B cell (primary cell): Measurements from ENCODE around the gene GON7. TPM values are rescaled to one million over a fixed set of nuclear protein-coding genes. Genes with fewer than 3 reads are reported as not detected.

Experiments used
- ATAC-seq: fragments of 200-7000 bp; cut with Tn5 transposase; one replicate; pipeline ENCODE4 v1.10.0; 2021; ENCODE audit warnings: low read depth, mild to moderate bottlenecking, moderate number of reproducible peaks, moderate library complexity
- CTCF ChIA-PET: fragments of 350-600 bp; sonication (Branson Sonifier 250); formaldehyde crosslinking; loops from one replicate; lab custom pipeline; 2021; ENCODE audit warnings: antibody characterized with exemption, inconsistent platforms; lab: Charles Lee
- POLR2A ChIA-PET: fragments of 350-600 bp; sonication (Branson Sonifier 250); formaldehyde crosslinking; loops from one replicate; lab custom pipeline; 2021; ENCODE audit warnings: antibody characterized with exemption; lab: Charles Lee
- DNase-seq: peaks from one replicate; pipeline ENCODE4 v3.0.0; 2013
- H2AFZ ChIP-seq: 2 replicates; pipeline ENCODE4 v1.6.1; 2012; ENCODE audit warnings: mild to moderate bottlenecking, low read depth, low read length; ENCODE audit not compliant: insufficient read depth, poor library complexity, severe bottlenecking
- H3K27ac ChIP-seq, 2 donors: 1 replicate in 1 of 2; 2 replicates in 1 of 2; pipeline ENCODE4 v1.5.1; 2012 to 2013; ENCODE audit warnings: low read length in 2 of 2, mild to moderate bottlenecking in 2 of 2, moderate library complexity in 1 of 2
- H3K27me3 ChIP-seq, 4 experiments: fragments of 200-600 bp in 1 of 4; sonication (generic) in 1 of 4; replicated peaks in 1 of 4; 1 replicate in 2 of 4; 2 replicates in 2 of 4; pipeline versions ENCODE4 v1.6.1 to v1.7.0; 2013 to 2016; ENCODE audit warnings: low read length in 3 of 4, mild to moderate bottlenecking in 2 of 4, mixed read lengths in 1 of 4, moderate library complexity in 1 of 4; ENCODE audit not compliant: insufficient read depth in 4 of 4, control insufficient read depth in 3 of 4; ENCODE audit errors: control extremely low read depth in 1 of 4
- H3K36me3 ChIP-seq, 2 experiments: replicated peaks in 1 of 2; 1 replicate in 1 of 2; 2 replicates in 1 of 2; pipeline versions ENCODE4 v1.6.1 to v1.7.1; 2013; ENCODE audit warnings: low read length in 1 of 2; ENCODE audit not compliant: insufficient read depth in 2 of 2, control insufficient read depth in 1 of 2; ENCODE audit errors: control extremely low read depth in 1 of 2, extremely low read depth in 1 of 2
- H3K4me1 ChIP-seq, 2 donors: fragments of 200-600 bp in 1 of 2; sonication (generic) in 1 of 2; 1 replicate in 1 of 2; 2 replicates in 1 of 2; pipeline versions ENCODE4 v1.5.1 to v1.6.1; 2013 to 2017; ENCODE audit warnings: low read length in 2 of 2; ENCODE audit not compliant: control insufficient read depth in 2 of 2, insufficient read depth in 2 of 2
- H3K4me2 ChIP-seq: replicated peaks from 2 replicates; pipeline ENCODE3; 2012; ENCODE audit warnings: mild to moderate bottlenecking, low read depth, low read length; ENCODE audit not compliant: poor library complexity, severe bottlenecking
- H3K4me3 ChIP-seq, 5 experiments: fragments of 200-600 bp in 1 of 5; sonication (generic) in 1 of 5; 1 replicate in 3 of 5; 2 replicates in 2 of 5; pipeline versions ENCODE4 v1.5.1 to v1.7.0; 2011 to 2016; ENCODE audit warnings: low read length in 4 of 5, mild to moderate bottlenecking in 4 of 5, low read depth in 2 of 5, control low read depth in 1 of 5, moderate library complexity in 1 of 5; ENCODE audit not compliant: insufficient read depth in 1 of 5; ENCODE audit errors: control extremely low read depth in 1 of 5, extremely low read depth in 1 of 5
- H3K79me2 ChIP-seq: fragments of 200-600 bp; sonication (generic); one replicate; pipeline ENCODE4 v1.6.0; 2016; ENCODE audit warnings: low read length; ENCODE audit not compliant: control insufficient read depth, insufficient read depth
- H3K9ac ChIP-seq: fragments of 200-600 bp; sonication (generic); 2 replicates; pipeline ENCODE4 v1.6.1; 2017; ENCODE audit warnings: mild to moderate bottlenecking, low read length, moderate library complexity
- H3K9me3 ChIP-seq, 3 donors: one replicate each; pipeline versions ENCODE4 v1.6.1 to v1.7.1; 2013; ENCODE audit warnings: low read length in 2 of 3; ENCODE audit not compliant: control insufficient read depth in 2 of 3, insufficient read depth in 1 of 3; ENCODE audit errors: control extremely low read depth in 1 of 3
- H4K20me1 ChIP-seq: 2 replicates; pipeline ENCODE4 v1.6.0; 2012; ENCODE audit warnings: mild to moderate bottlenecking, low read length; ENCODE audit not compliant: insufficient read depth, control insufficient read depth, poor library complexity, severe bottlenecking
- H3K27ac Mint-ChIP-seq: one replicate; pipeline ENCODE4 v1.8.0; 2021; ENCODE audit warnings: mixed read lengths
- H3K27me3 Mint-ChIP-seq: one replicate; pipeline ENCODE4 v1.8.0; 2021; ENCODE audit warnings: mixed read lengths
- H3K4me1 Mint-ChIP-seq: one replicate; pipeline ENCODE4 v1.8.0; 2021; ENCODE audit warnings: mixed read lengths
- H3K4me3 Mint-ChIP-seq: one replicate; pipeline ENCODE4 v1.8.0; 2021; ENCODE audit warnings: mixed read lengths
- H3K9me3 Mint-ChIP-seq: one replicate; pipeline ENCODE4 v1.8.0; 2022; ENCODE audit warnings: mixed read lengths; ENCODE audit not compliant: insufficient read depth
- CTCF ChIP-seq: fragments of 200-600 bp; IDR thresholded peaks from one replicate; pipeline ENCODE4 v1.8.0; 2022; ENCODE audit warnings: antibody characterized with exemption, mild to moderate bottlenecking
- EZH2 ChIP-seq: IDR thresholded peaks from 2 replicates; pipeline ENCODE4 v1.6.1; 2012; ENCODE audit warnings: borderline replicate concordance, low read depth, mild to moderate bottlenecking, moderate library complexity, low read length; ENCODE audit not compliant: insufficient read depth, poor library complexity, severe bottlenecking
- WGBS: methylation state at CpG from one replicate; pipeline ENCODE4 v1.1.5; 2013; ENCODE audit warnings: missing lambda C conversion rate; ENCODE audit not compliant: insufficient coverage; 5-methylcytosine and 5-hydroxymethylcytosine counted together
- intact Hi-C: fragments of 100-400 bp; cut with micrococcal nuclease; formaldehyde crosslinking; loops from one replicate; pipeline ENCODE4 v1.10.0; 2022
- polyA plus RNA-seq: library from polyadenylated mRNA; depleted of rRNA; stranded (reverse); fragments of >200 nt; gene quantifications from 2 replicates; pipeline ENCODE4 v1.2.3, GENCODE V29; 2012
- total RNA-seq, 2 donors: library from RNA; stranded (reverse); fragments of 120-200 nt in 1 of 2; gene quantifications; 1 replicate in 1 of 2; 2 replicates in 1 of 2; pipeline versions ENCODE4 v1.2.3 to v1.2.4, GENCODE V29; 2013 to 2022

Gene GON7
- total and polyA plus RNA-seq, 2 donors (not counting 1 experiment from before 2014, with no cell fraction given) = 4.3 to 8.9 TPM

- TF ChIP-seq CTCF (no peak), EZH2 (no peak)
- peaks cover 29% of the 10 kb centered on the region for H3K79me2 ChIP-seq
- H3K4me2 ChIP-seq = peak overlapping the region; percentile 83
- H3K4me3 Mint-ChIP-seq = peak overlapping the region; percentile 85
- no peaks in the 10 kb centered on the region for H3K9me3 ChIP-seq
- peaks cover 32% of the 10 kb centered on the region for H3K4me1 Mint-ChIP-seq
- POLR2A ChIA-PET = interaction anchor here (0.5 to 1.9 kb wide), 2 partner anchors 23 to 31 kb away, joined by 5 to 11 read pairs; partner anchors contain the start of genes GON7 and UBR7
- ATAC-seq (no peak), DNase-seq (no peak)
- H3K36me3 ChIP-seq = peaks cover 0 to 20% of the 10 kb centered on the region in 2 experiments
- peak overlapping the region; percentile 78 for H2AFZ ChIP-seq
- peak overlapping the region; percentile 93 for H3K27ac Mint-ChIP-seq
- H3K27me3 Mint-ChIP-seq = no peaks in the 10 kb centered on the region
- 49% methylated on average over 11 of the region's 17 CpGs for WGBS
- H3K9ac ChIP-seq = peak overlapping the region; percentile 98
- peaks cover 14% of the 10 kb centered on the region for H4K20me1 ChIP-seq
- H3K4me1 ChIP-seq = peaks cover 16 to 26% of the 10 kb centered on the region in 2 donors
- H3K4me3 ChIP-seq = peak overlapping the region; percentile 21 to 95 (median 89)
- intact Hi-C loops = loop anchor here (1.0 to 10.0 kb wide), 5 partner anchors 44 to 1671 kb away; partner anchors contain the start of genes BTBD7, GOLGA5, PPP4R3A and PPP4R4
- peak overlapping the region; percentile 22 to 97 for H3K27ac ChIP-seq
- no peaks in the 10 kb centered on the region for H3K27me3 ChIP-seq
- no peaks in the 10 kb centered on the region for H3K9me3 Mint-ChIP-seq
- CTCF ChIA-PET = interaction anchor here (2.8 kb wide), 1 partner anchor 70 kb away, joined by 20 read pairs; no protein-coding TSS in a partner anchor
These were observed 23.1 kb downstream of the GON7 start for GRCh38 chr14:93183596-93184317.

GRCh38 chr14:93175492-93175891 lies 31.4 kb downstream of the GON7 start:
- 100% methylated on average over 1 of the region's 6 CpGs for WGBS
- intact Hi-C loops = no loop called here
- CTCF ChIA-PET = interaction anchor here (0.6 to 2.2 kb wide), 3 partner anchors 9 to 207 kb away, joined by 3 to 11 read pairs (median 6); partner anchors contain the start of genes LYSET and MOAP1

More at GRCh38 chr14:93175492-93175891, 31.4 kb downstream of the GON7 start:
- Histone ChIP-seq H3K27me3 (no peaks in the 10 kb centered on the region), H3K27ac (no peak overlapping the region), H3K4me2 (no peak overlapping the region), H3K79me2 (no peaks in the 10 kb centered on the region), H3K9ac (no peak overlapping the region), H3K36me3 (no peaks in the 10 kb centered on the region), H3K4me1 (no peaks in the 10 kb centered on the region), H4K20me1 (no peaks in the 10 kb centered on the region), H3K9me3 (no peaks in the 10 kb centered on the region), H3K4me3 (no peak overlapping the region), H2AFZ (no peak overlapping the region)
- no peak for DNase-seq
- Mint-ChIP-seq H3K4me1 (no peaks in the 10 kb centered on the region), H3K9me3 (no peaks in the 10 kb centered on the region), H3K27me3 (no peaks in the 10 kb centered on the region), H3K27ac (no peak overlapping the region), H3K4me3 (no peak overlapping the region)
- ATAC-seq = no peak
- POLR2A ChIA-PET = no interaction called here
- TF ChIP-seq EZH2 (no peak), CTCF (no peak)
